ENCODE measurements around the gene PLCB4.

DNA sequence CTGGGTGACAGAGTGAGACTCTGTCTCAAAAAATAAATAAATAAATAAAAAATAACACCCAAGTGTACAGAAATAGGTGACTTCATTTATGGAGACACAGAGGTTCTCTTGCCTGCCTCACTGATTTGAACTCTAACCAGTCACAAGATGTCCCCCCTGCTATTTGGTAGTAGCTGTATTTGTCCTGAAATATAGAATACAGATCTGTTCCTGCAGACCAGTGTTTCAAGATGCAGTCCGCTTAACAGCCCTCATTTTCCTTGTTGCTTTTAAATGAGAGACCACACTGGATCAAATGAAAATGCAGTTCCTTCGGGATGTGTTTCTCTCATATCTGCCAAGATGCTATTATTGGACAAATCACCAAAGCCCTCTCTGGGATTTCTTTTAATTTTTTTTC lies 7.6 kb downstream of the PLCB4 start:
- TF ChIP-seq, protein P1, sequence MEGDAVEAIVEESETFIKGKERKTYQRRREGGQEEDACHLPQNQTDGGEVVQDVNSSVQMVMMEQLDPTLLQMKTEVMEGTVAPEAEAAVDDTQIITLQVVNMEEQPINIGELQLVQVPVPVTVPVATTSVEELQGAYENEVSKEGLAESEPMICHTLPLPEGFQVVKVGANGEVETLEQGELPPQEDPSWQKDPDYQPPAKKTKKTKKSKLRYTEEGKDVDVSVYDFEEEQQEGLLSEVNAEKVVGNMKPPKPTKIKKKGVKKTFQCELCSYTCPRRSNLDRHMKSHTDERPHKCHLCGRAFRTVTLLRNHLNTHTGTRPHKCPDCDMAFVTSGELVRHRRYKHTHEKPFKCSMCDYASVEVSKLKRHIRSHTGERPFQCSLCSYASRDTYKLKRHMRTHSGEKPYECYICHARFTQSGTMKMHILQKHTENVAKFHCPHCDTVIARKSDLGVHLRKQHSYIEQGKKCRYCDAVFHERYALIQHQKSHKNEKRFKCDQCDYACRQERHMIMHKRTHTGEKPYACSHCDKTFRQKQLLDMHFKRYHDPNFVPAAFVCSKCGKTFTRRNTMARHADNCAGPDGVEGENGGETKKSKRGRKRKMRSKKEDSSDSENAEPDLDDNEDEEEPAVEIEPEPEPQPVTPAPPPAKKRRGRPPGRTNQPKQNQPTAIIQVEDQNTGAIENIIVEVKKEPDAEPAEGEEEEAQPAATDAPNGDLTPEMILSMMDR (IDR thresholded peaks at IDR 0.05 in 4 of 5, conservative IDR thresholded peaks at IDR 0.05 in 1 of 5): no peak
- no peak for TF ChIP-seq POLR2A (IDR thresholded peaks at IDR 0.05)

Measured in gastrocnemius medialis (tissue), 4 donors.